HG03135 (cell line): ENCODE results near the gene C1QTNF1.

Source experiments
- ATAC-seq: cut with Tn5 transposase; IDR thresholded peaks from one replicate; pipeline ENCODE4 v1.9.1; 2021; ENCODE audit warnings: mild to moderate bottlenecking, moderate library complexity; ENCODE audit not compliant: unreplicated experiment

Gene C1QTNF1

DNA sequence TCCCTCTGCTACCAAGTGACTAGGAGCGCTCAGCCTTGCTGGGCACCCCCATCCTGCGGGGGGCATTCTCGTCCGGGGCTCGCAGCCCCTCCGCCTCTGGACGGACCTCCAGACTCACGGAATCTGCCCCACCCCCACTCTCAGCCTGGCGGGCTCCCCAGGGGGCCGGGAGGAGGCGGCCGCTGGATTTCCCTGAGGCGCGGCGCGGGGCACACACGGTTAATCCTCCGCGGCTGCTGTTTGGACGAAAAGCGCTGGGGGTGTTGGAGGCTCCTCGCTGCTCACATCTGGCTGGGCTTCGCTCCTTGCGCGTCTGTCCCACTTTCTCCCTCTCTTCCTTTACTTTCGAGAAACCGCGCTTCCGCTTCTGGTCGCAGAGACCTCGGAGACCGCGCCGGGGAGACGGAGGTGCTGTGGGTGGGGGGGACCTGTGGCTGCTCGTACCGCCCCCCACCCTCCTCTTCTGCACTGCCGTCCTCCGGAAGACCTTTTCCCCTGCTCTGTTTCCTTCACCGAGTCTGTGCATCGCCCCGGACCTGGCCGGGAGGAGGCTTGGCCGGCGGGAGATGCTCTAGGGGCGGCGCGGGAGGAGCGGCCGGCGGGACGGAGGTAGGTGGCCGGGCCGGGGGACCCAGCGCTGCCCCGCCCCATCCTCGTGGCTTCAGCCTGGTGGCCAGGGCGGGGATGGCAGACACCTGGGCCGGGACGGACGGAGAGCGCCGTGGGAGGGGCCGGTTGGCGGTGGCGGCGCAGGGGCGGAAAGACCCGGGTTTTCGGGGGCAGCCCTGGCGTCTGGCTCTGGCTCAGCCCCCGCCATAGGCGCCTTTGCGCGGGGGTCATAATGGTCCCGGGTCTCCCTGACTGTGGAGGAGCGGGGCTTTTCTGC, at the start of gene C1QTNF1:
Gene C1QTNF1 (plus strand): TSS at position 284 of the 886 bp plus-strand sequence. CDS start 19,800 bp downstream, outside the sequence.
- ATAC-seq, result no peak

GRCh38 chr17:78974635-78975591, 49.1 kb upstream of the C1QTNF1 start:
- ATAC-seq, result no peak

- ATAC-seq, result no peak
Measured at GRCh38 chr17:78976907-78977680, 46.9 kb upstream of the C1QTNF1 start.

GRCh38 chr17:78977681-78977943, 46.4 kb upstream of the C1QTNF1 start:
- ATAC-seq, result no peak

DNA sequence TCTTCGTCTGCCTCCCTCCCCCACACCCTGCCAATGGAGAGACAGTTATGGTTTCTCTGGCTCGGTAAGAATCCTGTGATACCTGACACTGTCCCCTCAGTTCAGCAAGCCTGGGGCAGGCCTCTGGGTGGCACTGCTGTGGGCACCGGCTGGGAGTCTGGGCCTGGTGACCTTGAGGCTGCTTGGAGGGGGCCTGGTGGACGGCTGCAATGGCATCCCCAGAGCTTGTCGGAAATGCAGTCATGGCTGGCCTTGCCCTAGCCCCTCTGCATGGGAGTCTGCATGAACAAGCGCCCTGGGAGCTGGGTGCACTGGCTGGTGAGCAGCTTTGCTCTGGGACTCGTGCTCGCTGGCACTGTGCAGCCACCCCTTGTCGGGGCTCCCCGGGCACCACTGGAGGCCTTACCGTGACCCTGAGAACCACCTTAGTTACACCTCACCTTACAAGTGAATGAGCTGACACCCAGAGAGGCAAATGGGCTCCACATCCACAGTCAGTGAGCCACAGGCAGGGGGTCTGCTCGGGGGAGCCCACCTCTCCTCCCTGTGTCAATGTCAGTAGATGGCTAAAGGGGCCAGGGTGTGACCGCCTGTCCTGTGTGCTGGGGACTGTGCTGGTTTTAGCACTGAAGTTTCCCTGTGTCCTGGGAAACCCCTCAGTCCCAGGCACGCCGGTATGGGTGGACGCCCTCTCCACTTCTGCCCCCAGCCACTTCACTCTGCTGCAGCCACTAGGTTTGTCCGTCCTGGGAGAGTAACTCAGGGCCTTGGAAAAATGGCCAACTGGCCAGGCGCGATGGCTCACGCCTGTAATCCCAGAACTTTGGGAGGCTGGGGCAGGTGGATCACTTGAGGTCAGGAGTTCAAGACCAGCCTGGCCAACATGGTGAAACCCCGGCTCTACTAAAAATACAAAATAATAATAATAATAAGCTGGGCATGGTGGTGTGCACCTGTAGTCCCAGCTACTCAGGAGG, 45.7 kb upstream of the C1QTNF1 start:
- no peak for ATAC-seq

GRCh38 chr17:78979780-78980623, 44.0 kb upstream of the C1QTNF1 start, which contains the start of gene LGALS3BP:
TSS of gene LGALS3BP (minus strand) at chr17:78979923. CDS start at chr17:78977191, 2,732 bp downstream.
- ATAC-seq, result no peak

DNA sequence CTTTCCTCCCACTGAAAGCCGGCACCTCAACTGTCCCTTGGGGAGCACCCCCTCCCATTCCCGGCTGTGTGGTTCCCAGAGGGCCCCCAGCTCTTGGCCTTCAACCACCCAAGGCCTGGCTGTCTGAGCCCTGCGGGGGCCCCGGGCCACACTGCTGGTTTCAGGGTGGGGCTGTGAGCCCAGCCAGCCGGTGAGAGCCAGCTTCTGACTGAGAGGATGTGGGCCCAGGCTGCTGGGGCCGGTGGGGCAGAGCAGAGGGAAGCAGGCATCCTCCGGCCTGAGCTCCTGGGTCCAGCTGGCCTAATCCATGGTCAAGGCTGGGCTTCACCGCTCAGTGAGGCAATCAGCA, 43.4 kb upstream of the C1QTNF1 start:
- no peak for ATAC-seq

DNA sequence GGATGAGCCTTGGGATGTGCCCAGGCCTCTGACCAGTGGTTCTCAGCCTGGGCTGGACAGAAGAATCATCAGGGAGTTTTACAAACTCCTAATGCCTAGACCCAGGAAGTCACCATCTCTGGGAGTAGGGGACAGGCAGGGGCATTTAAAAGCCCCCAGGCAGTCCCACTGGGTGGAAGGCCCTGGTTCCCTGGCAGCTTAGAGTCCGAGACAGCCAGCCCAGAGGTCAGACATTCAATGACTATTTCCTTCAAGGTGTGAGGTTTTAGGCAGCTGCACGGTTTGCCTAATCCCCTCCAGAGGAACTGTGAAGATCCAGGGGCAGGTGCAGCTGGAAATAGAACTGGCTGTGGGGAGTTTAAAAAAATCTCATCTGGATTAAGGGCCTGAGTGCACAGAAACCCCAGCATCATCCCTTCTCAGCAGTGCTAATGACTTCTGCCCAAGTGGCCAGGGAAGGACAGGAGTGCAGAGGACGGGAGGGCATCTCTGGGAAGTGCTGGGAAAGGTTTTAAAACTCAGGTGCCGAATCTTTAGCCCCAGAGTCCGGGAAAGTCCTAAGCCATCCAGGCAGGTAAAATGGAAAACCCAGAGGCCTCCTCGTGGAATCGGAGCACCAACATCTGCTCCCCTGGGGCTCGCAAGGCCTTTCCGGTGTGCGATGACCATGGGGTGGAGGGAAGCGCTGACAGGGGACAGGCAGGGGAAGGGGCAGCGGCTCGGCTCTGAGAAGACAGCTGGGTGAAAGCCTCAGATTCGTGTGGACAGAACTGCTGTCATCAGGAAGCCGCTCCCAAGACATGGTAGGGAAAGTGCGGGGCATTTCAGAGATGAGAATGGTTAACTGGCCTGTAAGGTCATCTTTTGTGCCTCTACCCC, 42.7 kb upstream of the C1QTNF1 start:
- no peak for ATAC-seq

- ATAC-seq, result no peak
Measured at GRCh38 chr17:78985395-78985794, 38.6 kb upstream of the C1QTNF1 start.

DNA sequence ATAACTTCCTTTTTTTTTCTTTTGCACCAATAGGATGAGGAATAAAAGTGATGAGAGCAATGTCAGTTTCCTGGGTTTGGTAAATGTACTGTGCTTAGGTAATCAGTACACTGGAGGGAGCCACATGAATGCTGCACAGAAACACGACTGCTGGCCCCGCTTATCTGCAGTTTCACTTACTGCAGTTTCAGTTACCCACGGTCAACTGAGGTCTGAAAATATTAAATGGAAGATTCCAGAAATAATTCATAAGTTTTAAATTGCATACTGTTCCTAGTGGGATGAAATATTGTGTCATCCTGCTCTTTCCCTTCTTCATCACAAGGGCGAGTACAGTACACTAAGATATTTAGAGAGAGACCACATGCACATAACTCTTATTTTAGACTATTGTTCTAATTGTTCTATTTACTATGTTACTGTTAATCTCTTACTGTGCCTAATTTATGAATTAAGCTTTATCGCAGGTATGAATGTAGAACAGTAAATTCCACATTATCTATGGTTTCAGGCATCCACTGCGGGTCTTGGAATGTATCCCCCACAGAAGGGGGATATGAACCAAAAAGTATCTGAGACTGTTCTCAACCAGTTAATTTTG, 37.8 kb upstream of the C1QTNF1 start:
- ATAC-seq, result no peak

DNA sequence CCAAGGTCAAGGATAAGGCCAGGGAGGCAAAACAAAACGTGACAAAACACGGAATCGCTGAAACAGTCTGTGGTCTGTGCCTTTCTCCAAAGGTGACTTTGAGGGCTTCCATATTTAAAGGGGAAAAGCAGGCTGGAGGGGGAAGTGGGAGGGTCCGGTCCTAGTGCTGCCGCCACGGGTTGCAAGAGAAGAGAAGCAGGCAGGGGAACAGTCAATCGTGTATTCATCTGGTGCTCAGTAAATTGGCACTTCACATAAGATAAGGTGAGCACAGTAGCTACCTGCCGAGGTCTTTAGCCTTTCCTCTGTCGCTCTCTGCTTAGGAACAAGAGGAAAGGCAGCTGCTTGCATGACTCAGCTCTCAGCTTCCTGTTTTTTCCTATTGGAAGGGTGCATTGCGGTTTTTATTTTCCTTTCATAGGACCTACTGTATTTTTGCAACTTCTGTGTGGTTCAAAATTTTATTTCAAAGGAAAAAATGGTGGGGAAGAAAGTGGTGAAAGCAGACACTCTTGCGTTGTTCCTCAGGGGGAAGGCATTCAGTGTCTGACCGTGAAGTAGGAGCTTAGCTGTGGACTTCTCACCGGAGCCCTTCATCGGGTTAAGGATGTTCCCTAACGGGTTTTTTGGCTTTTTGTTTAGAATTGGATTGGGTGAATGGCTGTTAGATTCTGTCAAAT, 37.2 kb upstream of the C1QTNF1 start:
- no peak for ATAC-seq

DNA sequence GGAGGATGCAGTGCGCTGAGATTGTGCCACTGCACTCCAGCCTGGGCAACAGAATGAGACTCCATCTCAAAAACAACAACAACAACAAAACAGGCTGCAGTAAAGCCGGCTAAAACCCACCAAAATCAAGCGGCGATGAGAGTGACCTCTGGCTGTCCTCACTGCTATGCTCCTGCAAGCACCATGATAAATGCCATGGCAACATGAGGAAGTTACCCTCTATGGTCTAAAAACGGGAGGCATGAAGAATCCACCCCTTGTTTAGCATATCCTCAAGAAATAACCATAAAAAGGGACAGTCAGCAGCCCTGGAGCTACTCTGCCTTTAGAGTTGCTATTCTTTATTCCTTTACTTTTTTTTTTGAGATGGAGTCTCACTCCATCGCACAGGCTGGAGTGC, 35.8 kb upstream of the C1QTNF1 start:
- ATAC-seq, result no peak

- no peak for ATAC-seq
Measured at GRCh38 chr17:78990349-78991016, 33.5 kb upstream of the C1QTNF1 start.

DNA sequence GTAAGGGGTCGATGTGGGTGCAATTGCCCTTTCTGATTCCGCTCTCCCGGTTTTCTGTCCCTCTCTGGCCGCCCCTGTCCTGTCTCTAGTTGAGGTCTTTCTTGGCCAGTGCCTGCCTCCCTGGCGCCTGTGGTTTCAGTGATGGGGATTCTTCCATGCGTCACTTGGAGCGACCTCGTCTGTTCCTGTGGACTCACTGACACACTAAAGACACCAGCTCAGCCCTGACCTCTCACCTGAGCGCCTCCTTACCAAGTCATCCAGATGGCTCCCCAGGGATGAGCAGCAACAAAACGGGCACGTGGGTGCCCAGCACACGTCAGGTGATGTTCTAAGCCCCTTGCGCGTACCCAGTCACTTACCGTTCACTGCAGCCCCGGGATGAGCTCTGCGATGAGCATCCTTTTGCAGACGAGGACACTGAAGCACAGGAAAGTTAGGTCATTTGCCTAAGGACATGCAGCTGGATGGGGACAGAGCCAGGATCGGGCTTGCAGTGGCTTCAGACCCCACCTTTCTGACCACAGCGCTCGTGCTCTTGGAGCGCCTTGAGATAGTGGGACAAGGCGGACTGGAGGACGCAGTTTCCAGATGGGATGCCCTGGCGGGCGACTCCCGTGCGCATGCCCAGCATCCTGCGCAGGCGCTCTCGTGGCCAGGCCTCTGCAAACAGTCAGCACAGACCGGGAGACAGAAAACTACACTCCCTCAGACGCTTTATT, 32.8 kb upstream of the C1QTNF1 start:
- ATAC-seq, result no peak

- no peak for ATAC-seq
Measured at GRCh38 chr17:78991906-78992532, 31.9 kb upstream of the C1QTNF1 start.
